Measurements from ENCODE around the gene CD2BP2. TPM values are rescaled to one million over a fixed set of nuclear protein-coding genes. Genes with fewer than 3 reads are reported as not detected.

The CD2BP2 gene
- total and polyA plus RNA-seq, 2 of the 13 experiments (the other 11 are each of a cell fraction or from before 2014, with no cell fraction given), result 24.9 to 54.6 TPM

- peak; percentile 83 for TF ChIP-seq PAXIP1 (CRISPR knock-in tag; conservative IDR thresholded peaks at IDR 0.05)
- peak; percentile 67 for TF ChIP-seq SALL2 (CRISPR knock-in tag; IDR thresholded peaks at IDR 0.05)
- no peak for TF ChIP-seq NFRKB (IDR thresholded peaks at IDR 0.05)
- no peak for TF ChIP-seq ONECUT2 (CRISPR knock-in tag; IDR thresholded peaks at IDR 0.05)
- 0 out of 2 replicates have a peak, but pooled peaks have one; percentile 54 for TF ChIP-seq E2F2 (CRISPR knock-in tag; IDR thresholded peaks at IDR 0.05; ENCODE audit: borderline replicate concordance)
- TF ChIP-seq ZNF615 (CRISPR knock-in tag; IDR thresholded peaks at IDR 0.05; ENCODE audit: borderline replicate concordance), result no peak
- peak; percentile 72 for TF ChIP-seq EED (CRISPR knock-in tag; IDR thresholded peaks at IDR 0.05)
- peak; percentile 84; the same call in 1 of the 2 replicates for TF ChIP-seq NFIB (CRISPR knock-in tag; IDR thresholded peaks at IDR 0.05; ENCODE audit: borderline replicate concordance)
- no peak for TF ChIP-seq ARNT (IDR thresholded peaks at IDR 0.05)
- no peak for TF ChIP-seq ZNF260 (CRISPR knock-in tag; IDR thresholded peaks at IDR 0.05; ENCODE audit: borderline replicate concordance, low read depth)
- peak; percentile 96 for TF ChIP-seq DNMT3B (CRISPR knock-in tag; conservative IDR thresholded peaks at IDR 0.05)
- no peak for TF ChIP-seq REXO4 (CRISPR knock-in tag; IDR thresholded peaks at IDR 0.05; ENCODE audit: borderline replicate concordance)
- 0 out of 2 replicates have a peak, but pooled peaks have one; percentile 30 for TF ChIP-seq EEA1 (CRISPR knock-in tag; IDR thresholded peaks at IDR 0.05; ENCODE audit: borderline replicate concordance)
- TF ChIP-seq ELF3 (CRISPR knock-in tag; IDR thresholded peaks at IDR 0.05), result peak; percentile 90
- TF ChIP-seq, protein P1, sequence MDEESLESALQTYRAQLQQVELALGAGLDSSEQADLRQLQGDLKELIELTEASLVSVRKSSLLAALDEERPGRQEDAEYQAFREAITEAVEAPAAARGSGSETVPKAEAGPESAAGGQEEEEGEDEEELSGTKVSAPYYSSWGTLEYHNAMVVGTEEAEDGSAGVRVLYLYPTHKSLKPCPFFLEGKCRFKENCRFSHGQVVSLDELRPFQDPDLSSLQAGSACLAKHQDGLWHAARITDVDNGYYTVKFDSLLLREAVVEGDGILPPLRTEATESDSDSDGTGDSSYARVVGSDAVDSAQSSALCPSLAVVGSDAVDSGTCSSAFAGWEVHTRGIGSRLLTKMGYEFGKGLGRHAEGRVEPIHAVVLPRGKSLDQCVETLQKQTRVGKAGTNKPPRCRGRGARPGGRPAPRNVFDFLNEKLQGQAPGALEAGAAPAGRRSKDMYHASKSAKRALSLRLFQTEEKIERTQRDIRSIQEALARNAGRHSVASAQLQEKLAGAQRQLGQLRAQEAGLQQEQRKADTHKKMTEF (CRISPR knock-in tag; IDR thresholded peaks at IDR 0.05), result peak; percentile 93
- TF ChIP-seq KDM2A (CRISPR knock-in tag; IDR thresholded peaks at IDR 0.05; ENCODE audit: borderline replicate concordance, low read depth), result peak; percentile 85
- peak; percentile 23; the same call in 1 of the 2 replicates for TF ChIP-seq JUND (CRISPR knock-in tag; IDR thresholded peaks at IDR 0.05)
- peak; percentile 93 for TF ChIP-seq ETV5 (CRISPR knock-in tag; IDR thresholded peaks at IDR 0.05; ENCODE audit: borderline replicate concordance)
- peak; percentile 92 for TF ChIP-seq YY1 (IDR thresholded peaks at IDR 0.05; ENCODE audit: insufficient read depth, insufficient replicate concordance, low read depth, low read length)
- TF ChIP-seq ZNF781 (CRISPR knock-in tag; IDR thresholded peaks at IDR 0.05; ENCODE audit: borderline replicate concordance, not compliant biosample characterization), result peak; percentile 83
Observed at GRCh38 chr16:30355144-30355953, at the start of gene CD2BP2 (continued).
